Suprapubic skin (tissue), 4 donors: ENCODE data around the gene THSD7A.

Experiments
- EP300 ChIP-seq: sonication (generic); formaldehyde crosslinking; IDR thresholded peaks from one replicate; pipeline ENCODE4 v1.6.1; 2017; ENCODE audit warnings: antibody characterized with exemption
- POLR2A ChIP-seq, 2 donors: fragments of 450-650 bp; IDR thresholded peaks; one replicate each; pipeline ENCODE4 v1.6.1; 2017; ENCODE audit warnings: antibody characterized with exemption in 2 of 2, mild to moderate bottlenecking in 2 of 2, moderate library complexity in 2 of 2
- POLR2AphosphoS5 ChIP-seq, 3 donors: sonication (generic); formaldehyde crosslinking; IDR thresholded peaks; one replicate each; pipeline ENCODE4 v1.6.1; 2017; ENCODE audit warnings: antibody characterized with exemption in 3 of 3
- TF ChIP-seq, protein P1 (sequence below), 2 donors: fragments of 200-600 bp in 1 of 2; fragments of 450-650 bp in 1 of 2; sonication (generic) in 1 of 2; IDR thresholded peaks; one replicate each; pipeline ENCODE4 v1.5.1; 2016 to 2019; ENCODE audit warnings: antibody characterized with exemption in 2 of 2, mild to moderate bottlenecking in 1 of 2, moderate library complexity in 1 of 2

- TF ChIP-seq, protein P1, sequence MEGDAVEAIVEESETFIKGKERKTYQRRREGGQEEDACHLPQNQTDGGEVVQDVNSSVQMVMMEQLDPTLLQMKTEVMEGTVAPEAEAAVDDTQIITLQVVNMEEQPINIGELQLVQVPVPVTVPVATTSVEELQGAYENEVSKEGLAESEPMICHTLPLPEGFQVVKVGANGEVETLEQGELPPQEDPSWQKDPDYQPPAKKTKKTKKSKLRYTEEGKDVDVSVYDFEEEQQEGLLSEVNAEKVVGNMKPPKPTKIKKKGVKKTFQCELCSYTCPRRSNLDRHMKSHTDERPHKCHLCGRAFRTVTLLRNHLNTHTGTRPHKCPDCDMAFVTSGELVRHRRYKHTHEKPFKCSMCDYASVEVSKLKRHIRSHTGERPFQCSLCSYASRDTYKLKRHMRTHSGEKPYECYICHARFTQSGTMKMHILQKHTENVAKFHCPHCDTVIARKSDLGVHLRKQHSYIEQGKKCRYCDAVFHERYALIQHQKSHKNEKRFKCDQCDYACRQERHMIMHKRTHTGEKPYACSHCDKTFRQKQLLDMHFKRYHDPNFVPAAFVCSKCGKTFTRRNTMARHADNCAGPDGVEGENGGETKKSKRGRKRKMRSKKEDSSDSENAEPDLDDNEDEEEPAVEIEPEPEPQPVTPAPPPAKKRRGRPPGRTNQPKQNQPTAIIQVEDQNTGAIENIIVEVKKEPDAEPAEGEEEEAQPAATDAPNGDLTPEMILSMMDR (IDR thresholded peaks at IDR 0.05) = no peak
- TF ChIP-seq POLR2A (IDR thresholded peaks at IDR 0.05) (no peak), POLR2AphosphoS5 (IDR thresholded peaks at IDR 0.05) (no peak), EP300 (no peak)
Measured at GRCh38 chr7:11642276-11642675, 189.7 kb downstream of the THSD7A start.
